Measurements from ENCODE around the gene PHOX2A. TPM values are rescaled to one million over a fixed set of nuclear protein-coding genes. Genes with fewer than 3 reads are reported as not detected.

Gene PHOX2A
- total RNA-seq, 1 experiment from 2014 or later = not detected

- no peak for DNase-seq (ENCODE audit: low read depth)
Measured at GRCh38 chr11:72235351-72236057, 8.5 kb downstream of the PHOX2A start.

GRCh38 chr11:72234920-72235319 is 9.1 kb downstream of the PHOX2A start:
- no peak for DNase-seq (ENCODE audit: low read depth)

GRCh38 chr11:72234514-72234830 is 9.5 kb downstream of the PHOX2A start:
- DNase-seq (ENCODE audit: low read depth) = no peak

DNA sequence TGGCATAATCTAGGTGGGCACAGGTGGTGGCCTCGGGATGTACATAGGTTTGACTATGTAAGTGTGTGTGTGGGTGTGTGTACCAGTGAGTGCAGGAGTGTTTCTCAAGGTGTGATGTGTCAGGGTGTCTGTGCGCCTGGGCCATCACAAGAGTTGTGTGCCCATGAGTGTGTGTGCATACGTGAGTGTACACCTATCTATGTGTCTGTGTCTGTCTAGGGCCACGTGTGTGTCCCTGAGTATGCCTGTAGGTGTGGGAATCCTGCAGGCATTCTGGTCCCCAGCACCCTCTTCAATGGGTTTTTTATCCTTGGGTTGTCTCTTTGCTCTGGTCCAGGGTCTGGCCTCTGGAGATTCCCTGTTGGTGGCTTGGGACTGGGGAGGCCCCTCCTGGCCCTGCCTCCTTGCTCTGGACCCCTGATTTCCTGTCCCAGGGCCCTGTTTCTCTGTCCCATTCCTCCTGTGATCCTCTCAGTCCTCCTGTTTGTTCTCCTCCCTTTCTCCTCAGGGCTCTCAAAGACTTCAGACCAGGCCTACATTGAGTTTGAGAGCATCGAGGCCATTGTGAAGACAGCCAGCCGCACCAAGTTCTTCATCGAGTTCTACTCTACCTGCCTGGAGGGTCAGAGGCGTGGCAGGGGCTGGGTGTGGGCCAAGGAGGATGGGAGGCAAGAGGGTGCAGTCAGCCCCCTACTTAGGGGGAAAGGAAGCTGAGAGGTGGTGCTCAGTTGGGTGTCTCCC is 10.0 kb downstream of the PHOX2A start:
- DNase-seq (ENCODE audit: low read depth) = no peak

- DNase-seq (ENCODE audit: low read depth) = no peak
Measured at GRCh38 chr11:72233056-72233772, 10.8 kb downstream of the PHOX2A start.

GRCh38 chr11:72232260-72233055 is 11.5 kb downstream of the PHOX2A start:
- no peak for DNase-seq (ENCODE audit: low read depth)

- DNase-seq (ENCODE audit: low read depth) = no peak
Measured at GRCh38 chr11:72231396-72232259, 12.3 kb downstream of the PHOX2A start.

- DNase-seq (ENCODE audit: low read depth) = no peak
Measured at GRCh38 chr11:72230764-72231365, 13.1 kb downstream of the PHOX2A start.

GRCh38 chr11:72229925-72230763 is 13.8 kb downstream of the PHOX2A start:
- DNase-seq (ENCODE audit: low read depth) = no peak

- no peak for DNase-seq (ENCODE audit: low read depth)
Measured at GRCh38 chr11:72229336-72229924, 14.5 kb downstream of the PHOX2A start.

DNA sequence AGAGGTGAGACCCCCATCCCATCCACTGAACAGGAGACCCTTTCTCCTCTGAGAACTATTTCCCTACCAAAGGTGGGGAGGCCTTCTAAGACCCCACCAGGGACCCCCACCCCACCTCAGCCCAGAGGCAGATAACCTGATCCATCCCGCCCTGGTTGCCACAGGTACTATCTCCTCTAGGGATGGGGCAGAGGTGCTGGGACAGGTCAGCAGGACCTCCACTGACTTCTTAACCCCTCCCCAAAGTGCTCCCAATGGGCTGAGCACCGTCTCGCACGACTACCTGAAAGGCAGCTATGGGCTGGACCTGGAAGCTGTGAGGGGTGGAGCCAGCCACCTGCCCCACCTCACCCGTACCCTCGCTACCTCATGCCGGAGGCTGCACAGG is 15.1 kb downstream of the PHOX2A start:
- no peak for DNase-seq (ENCODE audit: low read depth)

- no peak for DNase-seq (ENCODE audit: low read depth)
Measured at GRCh38 chr11:72228229-72228843, 15.6 kb downstream of the PHOX2A start.

DNA sequence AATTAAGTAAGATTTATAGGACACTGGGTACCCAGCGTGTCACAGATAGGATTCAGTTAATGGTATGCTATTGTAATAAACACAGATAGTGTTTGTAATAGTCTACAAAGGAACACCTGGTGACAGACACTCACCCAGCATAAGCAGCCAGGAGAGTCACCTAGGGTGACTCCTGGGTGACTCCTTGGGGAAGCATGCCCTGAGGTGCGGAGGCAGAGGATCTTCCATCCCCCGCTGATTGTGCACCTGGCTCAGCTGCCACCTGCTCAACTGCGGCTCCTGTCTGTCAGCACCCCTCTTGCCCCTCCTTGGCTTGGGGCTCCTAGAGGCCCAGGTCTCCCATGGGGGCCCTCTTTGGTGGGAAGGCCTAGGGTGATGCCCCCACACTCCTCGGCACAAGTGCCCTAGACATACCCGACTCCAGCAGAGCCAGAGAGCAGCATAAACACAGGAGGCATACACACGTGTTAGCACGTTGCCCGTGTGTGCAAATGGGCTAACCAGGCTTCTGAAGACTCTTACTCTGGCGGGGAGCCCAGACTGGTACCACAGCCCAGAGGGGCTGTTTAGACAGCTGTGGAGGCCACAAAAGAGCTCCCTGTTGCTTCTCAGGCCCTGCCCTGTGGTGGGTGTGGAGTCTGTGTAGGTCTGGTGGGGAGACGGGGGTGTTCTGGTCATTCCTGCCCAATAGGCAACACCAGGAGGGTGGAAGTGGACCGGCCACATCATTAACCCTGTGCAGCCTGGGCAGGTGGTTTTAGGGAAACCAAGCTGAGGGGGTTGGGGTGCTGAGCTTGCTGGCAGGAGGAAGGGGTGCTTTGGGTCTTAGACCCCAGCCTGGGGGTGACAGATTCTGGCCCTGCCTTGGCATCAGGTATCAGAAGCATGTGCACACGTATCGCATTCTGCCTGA is 16.4 kb downstream of the PHOX2A start:
- no peak for DNase-seq (ENCODE audit: low read depth)

- DNase-seq (ENCODE audit: low read depth) = no peak
Measured at GRCh38 chr11:72226701-72227100, 17.3 kb downstream of the PHOX2A start.

- no peak for DNase-seq (ENCODE audit: low read depth)
Measured at GRCh38 chr11:72225411-72225951, 18.5 kb downstream of the PHOX2A start.

GRCh38 chr11:72224564-72225410 is 19.2 kb downstream of the PHOX2A start, which contains the start of gene INPPL1:
Gene INPPL1 (plus strand): TSS chr11:72224767. CDS start chr11:72224985, 218 bp downstream.
- DNase-seq (ENCODE audit: low read depth) = no peak
